Endodermal cell (in vitro differentiated cells): ENCODE results near the gene SUPT3H. TPM values are rescaled to one million over a fixed set of nuclear protein-coding genes. Genes with fewer than 3 reads are reported as not detected.

ENCODE experiments used
- DNase-seq: peaks from one replicate; pipeline ENCODE4 v3.0.0-alpha.2; 2017
- H3K27ac ChIP-seq: 2 replicates; pipeline ENCODE4 v1.5.1; 2013; ENCODE audit warnings: mild to moderate bottlenecking, low read depth, low read length, moderate library complexity
- H3K27me3 ChIP-seq: 2 replicates; pipeline ENCODE4 v1.6.1; 2013; ENCODE audit warnings: mild to moderate bottlenecking, low read length, moderate library complexity; ENCODE audit not compliant: insufficient read depth, control insufficient read depth, poor library complexity, severe bottlenecking
- H3K36me3 ChIP-seq: 2 replicates; pipeline ENCODE4 v1.7.0; 2013; ENCODE audit warnings: mild to moderate bottlenecking, low read length, moderate library complexity; ENCODE audit not compliant: control insufficient read depth, insufficient read depth
- H3K4me1 ChIP-seq: one replicate; pipeline ENCODE4 v1.7.0; 2013; ENCODE audit warnings: low read length; ENCODE audit not compliant: control insufficient read depth, insufficient read depth
- H3K4me3 ChIP-seq: 2 replicates; pipeline ENCODE4 v1.5.1; 2013; ENCODE audit warnings: mild to moderate bottlenecking, low read length, moderate library complexity
- H3K9ac ChIP-seq: 2 replicates; pipeline ENCODE4 v1.6.1; 2013; ENCODE audit warnings: mild to moderate bottlenecking, low read length, moderate library complexity; ENCODE audit not compliant: poor library complexity, severe bottlenecking; ENCODE audit errors: extremely low read depth
- H3K9me3 ChIP-seq: 2 replicates; pipeline ENCODE4 v1.6.1; 2013; ENCODE audit warnings: mild to moderate bottlenecking, low read length, moderate library complexity; ENCODE audit not compliant: control insufficient read depth
- H3K27ac Mint-ChIP-seq: 2 replicates; pipeline ENCODE4 v1.8.0; 2020; ENCODE audit warnings: mixed read lengths
- H3K27me3 Mint-ChIP-seq: 2 replicates; pipeline ENCODE4 v1.8.0; 2021; ENCODE audit warnings: mild to moderate bottlenecking, mixed read lengths; ENCODE audit not compliant: insufficient read depth
- H3K36me3 Mint-ChIP-seq: 2 replicates; pipeline ENCODE4 v1.8.0; 2020; ENCODE audit warnings: low read depth, mixed read lengths
- H3K4me1 Mint-ChIP-seq: 2 replicates; pipeline ENCODE4 v1.8.0; 2020; ENCODE audit warnings: mixed read lengths
- H3K4me3 Mint-ChIP-seq: 2 replicates; pipeline ENCODE4 v1.8.0; 2020; ENCODE audit warnings: mild to moderate bottlenecking, moderate library complexity, mixed read lengths
- H3K9me3 Mint-ChIP-seq: 2 replicates; pipeline ENCODE4 v1.8.0; 2020; ENCODE audit warnings: mild to moderate bottlenecking, mixed read lengths
- CTCF ChIP-seq: fragments of 200-600 bp; sonication (generic); conservative IDR thresholded peaks from 2 replicates; pipeline ENCODE4 v1.5.0; 2021; ENCODE audit warnings: antibody characterized with exemption, mild to moderate bottlenecking
- WGBS, 2 experiments: methylation state at CpG; one replicate each; pipeline versions ENCODE4 v1.1.5 to v1.1.7; 2013; ENCODE audit warnings: missing lambda C conversion rate in 2 of 2, mixed read lengths in 1 of 2; ENCODE audit not compliant: insufficient coverage in 1 of 2, insufficient read length in 1 of 2; 5-methylcytosine and 5-hydroxymethylcytosine counted together
- total RNA-seq, 2 donors: library from RNA; stranded (reverse); fragmentation: NEBNext Ultra II Directional in 1 of 2; extraction: Animal tissue kit (Norgen Biotek cat#: 25700) in 1 of 2; gene quantifications; 2 replicates in 1 of 2; 3 replicates in 1 of 2; pipeline ENCODE4 v1.2.1, GENCODE V29; 2021

The SUPT3H gene
- total RNA-seq, 2 donors from 2014 or later = 32.4 to 34.7 TPM

- Histone ChIP-seq H3K4me3 (no peak overlapping the region), H3K27ac (no peak overlapping the region), H3K36me3 (no peaks in the 10 kb centered on the region), H3K27me3 (no peaks in the 10 kb centered on the region), H3K9ac (no peak overlapping the region), H3K4me1 (no peaks in the 10 kb centered on the region), H3K9me3 (no peaks in the 10 kb centered on the region)
- Mint-ChIP-seq H3K27me3 (no peaks in the 10 kb centered on the region), H3K27ac (no peak overlapping the region), H3K36me3 (peaks cover 2% of the 10 kb centered on the region), H3K4me1 (no peaks in the 10 kb centered on the region), H3K4me3 (no peak overlapping the region), H3K9me3 (no peaks in the 10 kb centered on the region)
- no peak for TF ChIP-seq CTCF
- DNase-seq = no peak
- WGBS, 2 experiments = 94 to 95% methylated on average over 3 of the region's 4 CpGs
Observed at GRCh38 chr6:44933108-44933507, 444.6 kb downstream of the SUPT3H start.

GRCh38 chr6:44932651-44933091 lies 445.1 kb downstream of the SUPT3H start:
- no peak overlapping the region for H3K27ac ChIP-seq
- Mint-ChIP-seq H3K27ac (no peak overlapping the region), H3K4me3 (no peak overlapping the region)

GRCh38 chr6:44931385-44931784 lies 446.3 kb downstream of the SUPT3H start:
- H3K27ac ChIP-seq = no peak overlapping the region
- no peak overlapping the region for H3K4me3 Mint-ChIP-seq
- H3K9ac ChIP-seq = no peak overlapping the region
- no peaks in the 10 kb centered on the region for H3K27me3 Mint-ChIP-seq
- no peak for TF ChIP-seq CTCF
- no peaks in the 10 kb centered on the region for H3K27me3 ChIP-seq
- no peak overlapping the region for H3K27ac Mint-ChIP-seq
- DNase-seq = no peak
- H3K9me3 ChIP-seq = no peaks in the 10 kb centered on the region
- no peak overlapping the region for H3K4me3 ChIP-seq
- no peaks in the 10 kb centered on the region for H3K4me1 ChIP-seq
- no peaks in the 10 kb centered on the region for H3K4me1 Mint-ChIP-seq
- no peaks in the 10 kb centered on the region for H3K9me3 Mint-ChIP-seq
- H3K36me3 ChIP-seq = no peaks in the 10 kb centered on the region
- H3K36me3 Mint-ChIP-seq = peaks cover 2% of the 10 kb centered on the region

More at GRCh38 chr6:44932651-44933091, 445.1 kb downstream of the SUPT3H start:
- no peak overlapping the region for H3K9ac ChIP-seq
- Mint-ChIP-seq H3K27me3 (no peaks in the 10 kb centered on the region), H3K36me3 (peaks cover 2% of the 10 kb centered on the region), H3K4me1 (no peaks in the 10 kb centered on the region), H3K9me3 (no peaks in the 10 kb centered on the region)
- no peak overlapping the region for H3K4me3 ChIP-seq
- H3K36me3 ChIP-seq = no peaks in the 10 kb centered on the region
- no peak for DNase-seq
- no peak for TF ChIP-seq CTCF
- H3K27me3 ChIP-seq = no peaks in the 10 kb centered on the region
- H3K9me3 ChIP-seq = no peaks in the 10 kb centered on the region
- 93 to 94% methylated on average over 3 to 7 of the region's 7 CpGs for WGBS, 2 experiments
- no peaks in the 10 kb centered on the region for H3K4me1 ChIP-seq
